ENCODE data around the gene RXRA. TPM values are rescaled to one million over a fixed set of nuclear protein-coding genes. Genes with fewer than 3 reads are reported as not detected.

RXRA gene
- total and polyA plus RNA-seq, 2 of the 13 experiments (the other 11 are each of a cell fraction or from before 2014, with no cell fraction given) = 18.9 to 29.2 TPM

DNA sequence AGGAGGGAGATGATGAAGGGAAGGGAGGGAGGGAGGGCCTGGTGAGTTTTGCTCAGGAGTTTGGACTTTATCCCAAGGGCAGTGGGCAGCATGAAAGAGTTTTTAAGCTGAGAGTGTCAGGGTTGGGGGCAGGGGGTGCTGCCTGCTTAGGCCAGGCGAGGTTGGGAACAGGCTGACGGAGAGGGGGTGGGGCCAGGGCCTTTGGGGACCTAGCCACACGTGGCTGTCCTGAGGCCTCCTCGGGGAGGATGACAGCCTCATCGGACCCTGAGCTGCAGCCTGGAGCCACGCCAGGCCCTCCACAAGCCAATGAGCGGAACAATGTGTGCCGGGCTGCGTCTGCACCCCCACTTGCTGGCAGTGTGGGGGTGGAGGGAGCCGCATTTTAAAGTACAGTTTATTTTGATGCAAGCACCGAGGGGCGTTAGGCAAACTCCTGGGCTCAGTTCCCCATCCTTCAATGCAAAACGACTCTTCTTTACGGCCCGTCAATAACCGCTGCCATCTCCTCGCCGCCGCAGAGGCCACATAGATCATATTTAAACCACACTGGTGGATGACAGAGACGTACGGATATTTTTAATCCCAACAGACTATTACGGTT, 5.3 kb upstream of the RXRA start (continued):
- TF ChIP-seq, protein P1, sequence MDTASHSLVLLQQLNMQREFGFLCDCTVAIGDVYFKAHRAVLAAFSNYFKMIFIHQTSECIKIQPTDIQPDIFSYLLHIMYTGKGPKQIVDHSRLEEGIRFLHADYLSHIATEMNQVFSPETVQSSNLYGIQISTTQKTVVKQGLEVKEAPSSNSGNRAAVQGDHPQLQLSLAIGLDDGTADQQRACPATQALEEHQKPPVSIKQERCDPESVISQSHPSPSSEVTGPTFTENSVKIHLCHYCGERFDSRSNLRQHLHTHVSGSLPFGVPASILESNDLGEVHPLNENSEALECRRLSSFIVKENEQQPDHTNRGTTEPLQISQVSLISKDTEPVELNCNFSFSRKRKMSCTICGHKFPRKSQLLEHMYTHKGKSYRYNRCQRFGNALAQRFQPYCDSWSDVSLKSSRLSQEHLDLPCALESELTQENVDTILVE (CRISPR knock-in tag; IDR thresholded peaks at IDR 0.05) = no peak
- TF ChIP-seq FOXC1 (CRISPR knock-in tag; IDR thresholded peaks at IDR 0.05; ENCODE audit: borderline replicate concordance) = no peak
- TF ChIP-seq ZNF562 (CRISPR knock-in tag; IDR thresholded peaks at IDR 0.05; ENCODE audit: borderline replicate concordance) = no peak
- TF ChIP-seq, protein P2, sequence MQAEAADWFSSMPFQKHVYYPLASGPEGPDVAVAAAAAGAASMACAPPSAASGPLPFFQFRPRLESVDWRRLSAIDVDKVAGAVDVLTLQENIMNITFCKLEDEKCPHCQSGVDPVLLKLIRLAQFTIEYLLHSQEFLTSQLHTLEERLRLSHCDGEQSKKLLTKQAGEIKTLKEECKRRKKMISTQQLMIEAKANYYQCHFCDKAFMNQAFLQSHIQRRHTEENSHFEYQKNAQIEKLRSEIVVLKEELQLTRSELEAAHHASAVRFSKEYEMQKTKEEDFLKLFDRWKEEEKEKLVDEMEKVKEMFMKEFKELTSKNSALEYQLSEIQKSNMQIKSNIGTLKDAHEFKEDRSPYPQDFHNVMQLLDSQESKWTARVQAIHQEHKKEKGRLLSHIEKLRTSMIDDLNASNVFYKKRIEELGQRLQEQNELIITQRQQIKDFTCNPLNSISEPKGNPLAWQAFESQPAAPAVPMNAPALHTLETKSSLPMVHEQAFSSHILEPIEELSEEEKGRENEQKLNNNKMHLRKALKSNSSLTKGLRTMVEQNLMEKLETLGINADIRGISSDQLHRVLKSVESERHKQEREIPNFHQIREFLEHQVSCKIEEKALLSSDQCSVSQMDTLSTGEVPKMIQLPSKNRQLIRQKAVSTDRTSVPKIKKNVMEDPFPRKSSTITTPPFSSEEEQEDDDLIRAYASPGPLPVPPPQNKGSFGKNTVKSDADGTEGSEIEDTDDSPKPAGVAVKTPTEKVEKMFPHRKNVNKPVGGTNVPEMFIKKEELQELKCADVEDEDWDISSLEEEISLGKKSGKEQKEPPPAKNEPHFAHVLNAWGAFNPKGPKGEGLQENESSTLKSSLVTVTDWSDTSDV (CRISPR knock-in tag; IDR thresholded peaks at IDR 0.05) = no peak
- TF ChIP-seq U2AF1 (optimal IDR thresholded peaks at IDR 0.05; ENCODE audit: low read depth, low read length) = peak; percentile 18
- no peak for TF ChIP-seq XRCC5 (optimal IDR thresholded peaks at IDR 0.05; ENCODE audit: low read length)
- TF ChIP-seq ZNF678 (CRISPR knock-in tag; IDR thresholded peaks at IDR 0.05) = no peak
- TF ChIP-seq, protein P3, sequence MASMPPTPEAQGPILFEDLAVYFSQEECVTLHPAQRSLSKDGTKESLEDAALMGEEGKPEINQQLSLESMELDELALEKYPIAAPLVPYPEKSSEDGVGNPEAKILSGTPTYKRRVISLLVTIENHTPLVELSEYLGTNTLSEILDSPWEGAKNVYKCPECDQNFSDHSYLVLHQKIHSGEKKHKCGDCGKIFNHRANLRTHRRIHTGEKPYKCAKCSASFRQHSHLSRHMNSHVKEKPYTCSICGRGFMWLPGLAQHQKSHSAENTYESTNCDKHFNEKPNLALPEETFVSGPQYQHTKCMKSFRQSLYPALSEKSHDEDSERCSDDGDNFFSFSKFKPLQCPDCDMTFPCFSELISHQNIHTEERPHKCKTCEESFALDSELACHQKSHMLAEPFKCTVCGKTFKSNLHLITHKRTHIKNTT (CRISPR knock-in tag; IDR thresholded peaks at IDR 0.05) = no peak
- TF ChIP-seq, protein P4, sequence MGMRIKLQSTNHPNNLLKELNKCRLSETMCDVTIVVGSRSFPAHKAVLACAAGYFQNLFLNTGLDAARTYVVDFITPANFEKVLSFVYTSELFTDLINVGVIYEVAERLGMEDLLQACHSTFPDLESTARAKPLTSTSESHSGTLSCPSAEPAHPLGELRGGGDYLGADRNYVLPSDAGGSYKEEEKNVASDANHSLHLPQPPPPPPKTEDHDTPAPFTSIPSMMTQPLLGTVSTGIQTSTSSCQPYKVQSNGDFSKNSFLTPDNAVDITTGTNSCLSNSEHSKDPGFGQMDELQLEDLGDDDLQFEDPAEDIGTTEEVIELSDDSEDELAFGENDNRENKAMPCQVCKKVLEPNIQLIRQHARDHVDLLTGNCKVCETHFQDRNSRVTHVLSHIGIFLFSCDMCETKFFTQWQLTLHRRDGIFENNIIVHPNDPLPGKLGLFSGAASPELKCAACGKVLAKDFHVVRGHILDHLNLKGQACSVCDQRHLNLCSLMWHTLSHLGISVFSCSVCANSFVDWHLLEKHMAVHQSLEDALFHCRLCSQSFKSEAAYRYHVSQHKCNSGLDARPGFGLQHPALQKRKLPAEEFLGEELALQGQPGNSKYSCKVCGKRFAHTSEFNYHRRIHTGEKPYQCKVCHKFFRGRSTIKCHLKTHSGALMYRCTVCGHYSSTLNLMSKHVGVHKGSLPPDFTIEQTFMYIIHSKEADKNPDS (CRISPR knock-in tag; IDR thresholded peaks at IDR 0.05) = no peak
- TF ChIP-seq, protein P5, sequence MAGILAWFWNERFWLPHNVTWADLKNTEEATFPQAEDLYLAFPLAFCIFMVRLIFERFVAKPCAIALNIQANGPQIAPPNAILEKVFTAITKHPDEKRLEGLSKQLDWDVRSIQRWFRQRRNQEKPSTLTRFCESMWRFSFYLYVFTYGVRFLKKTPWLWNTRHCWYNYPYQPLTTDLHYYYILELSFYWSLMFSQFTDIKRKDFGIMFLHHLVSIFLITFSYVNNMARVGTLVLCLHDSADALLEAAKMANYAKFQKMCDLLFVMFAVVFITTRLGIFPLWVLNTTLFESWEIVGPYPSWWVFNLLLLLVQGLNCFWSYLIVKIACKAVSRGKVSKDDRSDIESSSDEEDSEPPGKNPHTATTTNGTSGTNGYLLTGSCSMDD (CRISPR knock-in tag; IDR thresholded peaks at IDR 0.05) = no peak
- TF ChIP-seq, protein P6, sequence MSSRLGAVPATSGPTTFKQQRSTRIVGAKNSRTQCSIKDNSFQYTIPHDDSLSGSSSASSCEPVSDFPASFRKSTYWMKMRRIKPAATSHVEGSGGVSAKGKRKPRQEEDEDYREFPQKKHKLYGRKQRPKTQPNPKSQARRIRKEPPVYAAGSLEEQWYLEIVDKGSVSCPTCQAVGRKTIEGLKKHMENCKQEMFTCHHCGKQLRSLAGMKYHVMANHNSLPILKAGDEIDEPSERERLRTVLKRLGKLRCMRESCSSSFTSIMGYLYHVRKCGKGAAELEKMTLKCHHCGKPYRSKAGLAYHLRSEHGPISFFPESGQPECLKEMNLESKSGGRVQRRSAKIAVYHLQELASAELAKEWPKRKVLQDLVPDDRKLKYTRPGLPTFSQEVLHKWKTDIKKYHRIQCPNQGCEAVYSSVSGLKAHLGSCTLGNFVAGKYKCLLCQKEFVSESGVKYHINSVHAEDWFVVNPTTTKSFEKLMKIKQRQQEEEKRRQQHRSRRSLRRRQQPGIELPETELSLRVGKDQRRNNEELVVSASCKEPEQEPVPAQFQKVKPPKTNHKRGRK (CRISPR knock-in tag; IDR thresholded peaks at IDR 0.05) = no peak
- TF ChIP-seq ZNF329 (CRISPR knock-in tag; IDR thresholded peaks at IDR 0.05; ENCODE audit: low read depth) = no peak
- no peak for TF ChIP-seq XBP1 (CRISPR knock-in tag; IDR thresholded peaks at IDR 0.05)
- no peak for TF ChIP-seq ZNF17 (CRISPR knock-in tag; IDR thresholded peaks at IDR 0.05)
- TF ChIP-seq FOXO1 (CRISPR knock-in tag; IDR thresholded peaks at IDR 0.05) = no peak
- peak; percentile 15; the same call in 1 of the 2 replicates for TF ChIP-seq MAZ (IDR thresholded peaks at IDR 0.05; ENCODE audit: borderline replicate concordance, low read depth, low read length)
- peak; percentile 59; the same call in 1 of the 2 replicates for TF ChIP-seq MAZ (CRISPR knock-in tag; IDR thresholded peaks at IDR 0.05; ENCODE audit: low read depth)
